Ramos (cell line): ENCODE data around the gene NOA1.

Experiments
- in situ Hi-C: fragments of 300-500 bp; cut with MboI; formaldehyde crosslinking; loops from one replicate; pipeline ENCODE4 v1.14.3; 2022; ENCODE audit warnings: low sequenced_read_pairs; ENCODE audit not compliant: unreplicated experiment

NOA1 gene

DNA sequence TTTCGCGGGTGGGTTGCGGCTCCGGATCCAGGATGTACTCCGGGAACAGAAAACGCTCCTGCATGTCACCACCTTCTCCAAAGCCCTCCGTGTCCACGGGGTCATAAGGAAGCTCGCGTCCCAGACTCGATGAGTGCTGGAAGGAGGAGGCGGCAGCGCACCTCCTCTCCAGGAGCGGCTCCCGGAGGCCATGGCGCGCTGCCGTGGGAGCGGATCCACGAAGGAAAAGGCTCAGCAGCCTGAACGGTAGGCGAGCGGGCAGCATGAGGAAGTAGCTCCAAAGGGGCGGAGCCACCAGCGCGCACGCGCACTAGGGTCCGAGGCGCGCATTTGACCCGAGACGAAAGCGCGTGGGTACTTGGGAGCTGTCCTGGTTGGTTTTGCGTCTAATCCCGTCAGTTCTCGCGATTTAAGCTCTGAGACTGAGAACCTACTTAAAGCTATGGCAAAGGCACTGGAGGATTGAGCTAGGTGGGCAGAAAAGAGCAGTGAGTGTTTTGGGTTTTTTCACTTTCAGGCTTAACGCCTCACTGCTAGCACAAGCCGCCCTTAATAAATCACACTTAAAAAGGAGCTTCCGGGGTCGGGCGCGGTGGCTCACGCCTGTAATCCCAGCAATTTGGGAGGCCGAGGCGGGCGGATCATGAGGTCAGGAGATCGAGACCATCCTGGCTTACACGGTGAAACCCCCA lies at the start of gene NOA1:
Gene NOA1, minus strand, starts transcription at position 286 of the 692 bp plus-strand sequence. Its CDS starts 21 bp downstream, at position 265.
- in situ Hi-C loops = no loop called here

DNA sequence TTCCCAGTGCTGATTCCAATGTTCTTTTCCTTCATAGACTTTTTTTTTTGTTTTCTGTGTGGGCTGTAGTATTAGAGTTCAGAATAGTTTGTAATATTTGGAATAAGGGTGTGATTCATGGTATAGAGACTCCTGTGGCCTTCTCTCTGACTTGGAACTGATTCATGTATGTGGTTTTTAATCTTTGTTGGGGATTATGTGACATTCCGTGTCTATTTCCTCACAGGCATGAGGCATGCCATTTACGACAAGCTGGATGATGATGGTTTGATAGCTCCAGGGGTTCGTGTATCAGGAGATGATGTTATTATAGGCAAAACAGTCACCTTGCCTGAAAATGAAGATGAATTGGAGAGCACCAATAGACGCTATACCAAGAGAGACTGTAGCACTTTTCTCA lies 45.7 kb upstream of the NOA1 start:
- in situ Hi-C loops = no loop called here

DNA sequence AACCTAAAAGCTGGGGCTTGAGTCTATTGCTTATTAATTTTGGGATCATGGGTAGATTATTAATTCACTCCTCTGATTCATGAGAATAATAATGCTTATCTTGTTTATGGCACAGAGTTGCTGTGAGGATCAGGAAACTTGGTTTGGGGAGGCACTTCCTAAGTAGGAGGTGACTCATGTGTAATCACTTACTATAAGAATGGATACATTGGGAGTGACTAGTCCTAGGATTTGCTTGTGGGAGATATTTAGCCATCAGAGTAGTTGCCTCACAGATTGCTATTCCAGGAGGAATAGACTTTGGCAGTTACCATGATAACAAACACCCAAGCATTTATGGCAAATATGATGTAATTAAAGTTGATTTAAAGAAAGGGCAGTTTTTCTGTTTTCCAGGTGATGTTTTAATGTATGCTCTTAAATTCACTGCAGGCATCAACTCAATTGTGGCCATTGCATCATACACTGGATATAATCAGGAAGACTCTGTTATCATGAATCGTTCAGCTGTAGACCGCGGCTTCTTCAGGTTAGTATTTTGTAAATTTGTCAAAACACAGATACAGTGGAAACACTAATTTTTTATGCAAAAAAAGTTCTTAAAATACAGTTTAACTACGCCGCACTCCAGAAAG lies 43.2 kb upstream of the NOA1 start:
- in situ Hi-C loops = no loop called here

DNA sequence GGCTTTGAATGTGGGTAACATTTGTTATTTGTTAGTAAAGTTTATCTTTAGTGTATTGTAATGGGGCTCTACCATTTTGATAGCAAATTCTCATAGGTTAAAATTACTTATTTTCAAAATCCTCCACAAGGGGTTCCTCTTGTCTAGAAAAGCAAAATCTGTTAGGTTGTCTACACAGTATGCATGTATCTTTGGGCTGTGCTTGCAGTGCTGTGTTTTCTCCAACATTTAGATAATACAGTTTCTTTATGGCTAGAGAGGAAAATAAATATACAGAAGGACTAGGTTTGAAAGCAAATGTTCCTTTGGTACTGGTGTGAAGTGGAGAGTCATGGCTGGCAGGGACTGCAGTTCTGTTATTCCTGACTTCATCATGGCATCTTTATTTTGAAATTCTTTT lies 41.6 kb upstream of the NOA1 start:
- in situ Hi-C loops = no loop called here

DNA sequence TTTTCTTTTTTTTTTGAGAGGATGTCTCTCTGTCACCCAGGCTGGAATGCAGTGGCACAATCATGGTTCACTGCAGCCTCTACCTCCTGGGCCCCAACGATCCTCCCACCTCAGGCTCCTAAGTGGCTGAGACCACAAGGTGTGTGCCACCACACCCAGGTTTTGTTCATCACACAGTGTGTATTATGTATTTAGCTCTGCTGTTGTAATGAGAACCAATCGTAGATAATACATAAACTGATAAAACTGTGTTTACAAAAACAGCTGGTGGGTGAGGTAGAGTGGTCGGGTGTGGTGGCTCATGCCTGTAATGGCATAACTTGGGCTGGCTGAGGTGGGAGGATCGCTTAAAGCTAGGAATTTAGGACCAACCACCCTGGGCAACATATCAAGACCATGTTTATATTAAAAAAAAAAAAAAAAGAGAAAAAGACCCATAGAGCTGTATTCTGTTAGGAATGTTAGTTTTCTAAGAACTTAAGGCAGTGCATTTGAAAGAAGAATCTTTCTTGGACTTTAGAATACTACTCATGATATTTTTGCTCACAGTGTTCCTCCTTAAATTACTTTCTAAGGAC lies 36.2 kb upstream of the NOA1 start:
- in situ Hi-C loops = no loop called here

DNA sequence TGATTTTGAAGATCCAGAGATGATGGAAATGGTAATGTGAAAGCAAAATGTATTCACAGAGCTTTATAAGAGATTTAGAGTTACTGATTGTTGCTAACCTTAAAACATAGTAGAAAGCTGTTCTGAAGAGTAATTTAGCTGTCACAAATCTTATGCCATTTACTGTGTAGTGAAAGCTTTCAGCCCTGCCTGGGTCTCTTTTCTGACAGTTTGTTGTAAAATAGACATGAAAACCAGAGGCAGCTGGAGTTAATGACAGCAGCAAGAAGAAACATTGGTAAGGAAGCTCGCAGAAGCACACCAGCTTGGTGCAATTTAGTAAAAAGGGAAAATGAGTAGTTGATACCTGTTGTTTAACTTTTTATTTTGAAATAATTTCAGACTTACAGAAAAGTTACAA lies 22.3 kb upstream of the NOA1 start:
- in situ Hi-C loops = no loop called here

DNA sequence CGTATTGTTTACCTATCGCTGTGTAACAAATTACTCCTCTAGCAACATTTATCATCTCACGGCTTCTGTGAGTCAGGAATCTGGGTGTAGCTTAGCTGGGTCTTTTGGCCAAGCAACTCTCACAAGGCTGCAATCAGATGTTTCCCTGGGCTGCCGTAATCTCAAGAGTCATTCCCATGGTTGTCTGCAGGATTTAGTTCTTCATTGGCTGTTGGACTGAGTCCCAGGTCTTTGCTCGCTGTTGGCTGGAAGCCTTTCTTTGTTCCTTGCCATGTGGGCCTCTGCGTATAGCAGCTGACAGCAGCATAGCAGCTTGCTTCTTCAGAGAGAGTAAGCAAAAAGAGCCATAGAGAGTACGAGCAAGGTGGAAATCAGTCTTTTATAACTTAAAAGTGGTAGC lies 18.1 kb upstream of the NOA1 start:
- in situ Hi-C loops = no loop called here

DNA sequence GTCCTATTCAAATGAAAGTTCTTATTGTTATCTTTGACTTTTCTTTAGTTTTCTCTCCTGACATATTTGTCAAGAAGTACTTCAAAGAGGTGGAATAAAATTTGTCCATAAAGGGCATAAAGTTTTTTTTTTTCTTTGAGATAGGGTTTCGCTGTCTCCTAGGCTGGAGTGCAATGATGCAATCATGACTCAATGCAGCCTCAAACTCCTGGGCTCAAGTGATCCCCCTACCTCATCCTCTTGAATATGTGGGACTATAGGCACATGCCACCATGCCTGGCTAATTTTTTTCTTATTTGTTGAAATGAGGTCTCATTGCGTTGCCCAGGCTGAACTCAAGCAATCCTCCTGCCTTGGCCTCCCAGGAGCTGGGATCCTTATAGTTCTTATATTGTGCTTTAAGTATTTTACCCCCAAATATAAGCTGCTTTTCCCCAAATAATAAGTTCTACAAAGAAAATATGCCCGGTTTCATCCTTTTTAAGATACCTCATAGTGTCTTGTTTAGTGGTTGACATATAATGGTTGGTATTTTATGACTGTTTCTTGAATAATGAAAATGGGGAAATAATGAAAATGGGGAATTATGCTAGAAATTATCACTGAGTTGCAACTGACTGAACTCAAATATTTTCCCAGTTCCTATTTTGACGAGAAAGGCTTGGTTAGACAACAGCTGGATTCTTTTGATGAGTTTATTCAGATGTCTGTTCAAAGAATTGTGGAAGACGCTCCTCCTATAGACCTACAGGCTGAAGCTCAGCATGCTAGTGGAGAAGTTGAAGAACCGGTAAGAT lies 12.9 kb upstream of the NOA1 start:
- in situ Hi-C loops = no loop called here

DNA sequence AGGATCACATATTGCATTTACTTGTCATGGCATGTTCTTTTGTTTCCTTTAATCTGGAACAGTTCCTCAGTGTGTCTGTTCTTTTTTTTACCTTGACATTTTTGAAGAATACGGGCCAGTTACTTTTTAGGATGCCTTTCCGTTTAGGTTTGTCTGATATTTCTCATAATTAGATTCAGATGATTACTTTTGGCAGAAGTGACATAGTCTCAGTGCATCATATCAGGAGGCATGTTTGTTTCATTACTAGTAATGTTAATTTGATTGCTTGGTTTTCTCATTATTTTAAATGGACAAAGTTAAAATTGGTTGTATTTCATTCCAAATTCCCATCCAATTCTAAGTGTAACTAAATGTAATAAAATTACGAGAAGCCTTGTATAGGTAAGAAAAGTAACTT lies 9.5 kb upstream of the NOA1 start:
- in situ Hi-C loops = no loop called here

DNA sequence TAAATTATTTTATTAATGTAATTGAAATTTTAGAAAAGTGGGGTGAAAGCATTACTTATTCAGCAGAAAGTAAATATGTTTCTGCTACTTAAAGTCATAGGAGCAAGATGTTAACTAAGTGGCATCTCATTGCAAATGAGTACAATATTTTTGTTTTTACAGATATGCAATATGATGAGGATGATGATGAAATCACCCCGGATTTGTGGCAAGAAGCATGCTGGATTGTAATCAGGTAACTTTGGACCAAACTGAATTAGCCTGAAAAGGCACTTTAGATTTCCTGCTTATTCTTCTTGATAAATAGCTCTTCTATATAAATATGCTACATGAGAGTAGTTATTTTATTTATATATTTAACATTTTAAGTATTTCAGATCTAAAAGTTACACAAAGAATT lies 8.8 kb upstream of the NOA1 start:
- in situ Hi-C loops = no loop called here

DNA sequence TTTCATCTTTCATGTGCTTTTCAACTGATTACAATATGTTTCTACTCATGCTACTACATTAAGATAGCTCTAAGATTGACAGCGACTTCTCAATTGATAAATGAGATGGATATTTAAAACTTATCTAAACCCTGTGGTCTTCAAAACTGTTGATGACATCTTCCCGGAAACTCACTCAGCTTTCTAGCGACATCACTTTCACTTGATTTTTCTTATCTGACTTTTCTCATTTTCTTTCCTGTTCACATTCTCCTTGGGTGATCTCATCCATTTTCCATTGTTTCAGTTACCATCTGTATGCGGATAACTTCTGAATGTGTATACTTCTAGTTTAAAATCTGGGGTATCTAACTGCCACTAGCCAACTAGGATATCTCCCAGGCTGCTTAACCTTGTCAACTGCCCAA lies 4.4 kb upstream of the NOA1 start:
- in situ Hi-C loops = no loop called here

DNA sequence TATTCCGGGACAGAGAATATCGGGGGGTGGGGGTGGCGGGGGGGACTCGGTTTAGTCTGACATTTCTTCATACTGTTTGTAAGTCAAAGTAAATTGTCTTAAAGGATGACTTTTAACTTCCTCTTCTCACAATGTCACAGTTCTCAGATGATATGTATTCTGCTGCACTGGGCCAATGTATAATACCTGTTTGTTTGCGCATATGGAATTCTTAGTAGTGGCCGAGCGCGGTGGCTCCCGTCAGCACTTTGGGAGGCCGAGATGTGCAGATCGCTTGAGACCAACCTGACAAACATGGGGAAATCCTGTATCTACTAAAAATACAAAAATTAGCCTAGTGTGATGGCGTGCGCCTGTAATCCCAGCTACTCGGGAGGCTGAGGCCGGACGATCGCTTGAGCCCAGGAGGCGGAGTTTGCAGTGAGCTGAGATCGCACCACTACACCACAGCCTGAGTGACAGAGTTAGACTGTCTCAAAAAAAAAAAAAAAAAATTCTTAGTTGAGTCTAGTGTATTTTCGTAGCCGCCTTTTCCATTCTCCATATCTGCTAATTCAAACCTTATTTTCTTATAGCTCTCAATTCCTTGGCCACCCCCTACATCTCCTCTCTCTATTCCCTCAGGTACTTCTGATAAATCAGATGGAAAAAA lies 2.1 kb upstream of the NOA1 start:
- in situ Hi-C loops = no loop called here

DNA sequence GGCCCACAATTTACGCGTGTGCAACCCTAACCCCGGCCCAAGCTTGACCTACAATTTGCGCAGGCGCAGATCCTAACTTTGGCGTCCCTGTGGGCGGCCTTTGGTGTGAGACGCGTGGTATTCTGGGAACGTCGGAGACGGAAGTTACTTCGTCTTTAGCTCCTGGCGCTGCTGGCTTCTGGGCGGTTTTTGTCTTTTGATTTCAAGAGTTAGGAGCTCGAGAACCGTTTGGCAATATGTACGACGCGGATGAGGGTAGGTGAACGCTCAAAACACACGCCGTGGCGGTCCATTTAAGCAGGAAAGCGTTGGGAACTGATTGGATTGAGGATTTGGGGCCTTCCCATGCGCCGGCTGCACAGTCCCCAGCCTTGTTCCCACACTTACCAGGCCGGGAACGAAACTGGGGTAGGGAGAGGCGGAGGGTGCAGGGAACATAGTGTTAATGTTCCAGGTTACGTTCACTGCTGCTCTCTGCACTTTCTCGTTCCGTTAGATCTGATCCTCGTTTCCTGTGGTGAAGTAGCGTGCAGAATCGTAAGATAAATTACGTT lies 1.4 kb upstream of the NOA1 start, which contains the start of gene POLR2B:
Gene POLR2B, plus strand, starts transcription at position 147 of the 554 bp plus-strand sequence. Its CDS starts 90 bp downstream, at position 237.
- in situ Hi-C loops = no loop called here

DNA sequence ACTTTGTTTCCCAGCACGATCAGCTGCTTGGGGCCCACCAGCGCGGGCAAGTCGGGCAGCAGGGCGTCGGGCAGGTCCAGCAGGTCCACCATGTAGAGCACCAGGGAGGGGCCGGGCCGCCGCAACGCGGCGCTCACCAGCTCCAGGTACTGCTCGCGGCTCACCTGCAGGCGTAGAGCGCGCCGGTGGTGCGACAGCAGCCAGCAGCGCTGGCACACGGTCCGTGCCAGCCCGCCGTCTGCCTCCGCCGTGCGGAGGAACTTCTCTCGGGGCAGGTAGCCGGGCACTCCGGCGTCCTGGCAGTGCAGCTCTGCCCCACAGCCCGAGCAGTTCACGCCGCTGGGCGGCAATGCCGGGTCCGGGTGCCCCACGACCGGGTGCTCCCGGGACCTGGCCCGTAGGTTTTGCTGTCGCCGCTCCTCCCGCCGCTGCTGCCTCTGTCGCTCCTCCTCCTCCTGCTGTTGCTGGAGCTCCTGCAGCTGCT lies 527 bp downstream of the NOA1 start:
- in situ Hi-C loops = no loop called here

DNA sequence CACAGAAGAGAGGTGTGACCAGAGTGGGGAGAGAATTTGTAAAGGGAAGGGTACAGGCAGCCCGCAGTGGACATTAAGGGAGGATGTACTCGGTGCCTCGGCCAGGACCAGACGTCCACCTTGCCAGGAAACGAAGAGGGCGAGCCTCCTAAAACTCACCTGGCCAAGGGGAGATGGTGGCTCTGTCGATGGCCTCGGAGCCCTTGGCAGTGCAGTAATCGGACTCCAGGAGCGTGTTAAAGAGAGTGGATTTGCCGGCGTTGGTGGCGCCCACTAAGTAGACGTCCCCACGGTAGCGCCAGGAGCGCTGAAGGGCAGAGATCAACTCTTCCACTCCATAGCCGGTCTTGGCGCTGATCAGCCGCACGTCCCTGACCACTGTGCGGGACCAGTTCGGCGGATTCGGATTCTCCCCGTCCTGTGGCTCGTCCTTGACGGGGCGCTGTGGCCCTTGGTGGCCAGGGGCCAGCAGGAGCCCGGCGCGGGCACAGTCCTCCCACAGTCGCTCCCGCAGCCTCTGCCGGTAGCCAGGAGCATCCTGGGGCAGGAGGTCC lies 1.0 kb downstream of the NOA1 start:
- in situ Hi-C loops = no loop called here

DNA sequence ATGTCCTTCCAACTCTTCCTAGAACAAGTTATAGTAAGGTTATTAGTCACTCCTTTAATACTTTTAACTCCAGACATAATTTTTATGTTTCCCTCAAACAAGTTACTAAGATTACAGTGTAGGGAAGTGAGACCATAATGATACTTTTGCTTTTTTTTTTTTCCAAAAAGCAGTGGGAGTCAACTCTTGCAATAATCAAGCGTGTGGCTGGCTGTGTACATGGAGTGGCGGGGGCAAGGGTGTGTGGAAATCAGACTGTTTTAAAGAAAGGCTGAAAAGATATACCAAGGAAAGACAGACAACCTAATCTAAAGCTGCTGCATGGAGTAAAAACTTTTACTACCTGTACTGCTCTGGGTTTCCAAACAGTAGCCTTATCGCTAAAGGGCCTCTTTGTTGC lies 4.1 kb downstream of the NOA1 start:
- in situ Hi-C loops = no loop called here

DNA sequence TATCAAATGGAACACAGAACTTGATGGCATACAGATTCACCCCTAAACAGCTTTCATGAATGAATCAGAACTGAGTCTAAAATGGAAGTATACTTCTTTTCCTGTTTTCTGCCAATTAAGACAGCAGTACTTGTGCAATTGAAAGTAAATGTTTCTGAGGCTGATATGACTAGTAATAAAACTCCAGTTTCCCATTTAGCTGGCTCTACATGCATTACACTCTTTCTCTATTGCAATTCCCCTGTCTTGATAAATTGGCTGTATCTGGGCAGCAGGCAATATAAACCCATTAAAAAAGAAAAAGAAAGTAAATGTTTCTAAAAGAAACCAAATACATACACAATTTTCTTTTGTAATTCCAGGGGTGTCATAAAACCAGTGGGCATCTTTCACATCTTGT lies 4.6 kb downstream of the NOA1 start:
- in situ Hi-C loops = no loop called here

DNA sequence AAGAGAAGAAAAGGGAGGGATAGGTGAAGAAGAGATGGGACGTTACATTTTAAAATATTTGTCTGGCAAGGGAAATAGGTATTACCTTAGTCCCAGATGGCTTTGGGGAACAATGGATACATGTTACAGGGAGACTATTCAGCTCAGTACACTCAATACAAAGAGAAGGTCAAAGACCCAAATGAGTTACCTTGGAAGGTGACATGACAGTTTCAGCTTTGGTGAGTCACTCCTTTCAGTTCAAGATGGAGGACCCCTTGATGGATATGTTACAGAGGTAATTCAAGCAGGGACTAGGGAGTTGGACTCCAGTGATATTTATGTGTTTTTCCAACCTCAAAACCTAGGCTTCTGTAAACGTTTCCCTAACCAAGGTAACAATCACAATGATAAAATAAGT lies 5.0 kb downstream of the NOA1 start:
- in situ Hi-C loops = no loop called here

DNA sequence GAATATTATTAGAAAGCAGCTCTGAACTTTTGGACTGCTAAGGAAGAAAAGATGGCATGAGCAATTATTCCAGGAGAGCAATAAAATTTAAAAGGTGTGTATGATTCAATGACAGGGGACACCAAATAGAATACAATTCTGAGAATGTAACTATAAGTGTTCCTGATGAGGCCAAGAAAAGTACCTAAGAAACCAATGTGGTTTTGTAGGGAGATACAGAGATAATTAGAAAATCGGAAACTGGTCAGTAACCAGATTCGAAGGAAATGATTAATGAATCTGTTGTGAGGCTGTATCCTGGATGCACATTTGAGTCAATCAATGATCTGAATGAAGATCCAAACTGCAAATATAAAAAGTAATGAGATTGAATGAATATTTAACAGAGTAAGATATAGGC lies 6.0 kb downstream of the NOA1 start:
- in situ Hi-C loops = no loop called here

DNA sequence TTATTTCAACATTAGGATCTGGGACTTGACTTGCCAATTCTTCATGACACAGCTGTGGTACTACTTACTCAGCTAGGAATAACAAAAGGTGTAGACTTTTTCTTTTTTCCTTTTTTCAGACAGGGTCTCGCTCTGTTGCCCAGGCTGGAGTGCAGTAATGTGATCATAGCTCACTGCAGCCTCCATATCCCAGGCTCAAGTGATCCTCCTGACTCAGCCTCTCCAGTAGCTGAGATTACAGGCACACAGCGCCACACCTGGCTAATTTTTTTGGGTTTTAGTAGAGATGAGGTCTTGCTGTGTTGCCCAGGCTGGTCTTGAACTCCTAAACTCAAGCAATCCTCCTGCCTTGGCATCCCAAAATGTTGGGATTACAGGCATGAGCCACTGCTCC lies 16.3 kb downstream of the NOA1 start:
- in situ Hi-C loops = no loop called here
